Daoy (cell line): Measurements from ENCODE around the gene TH. TPM values are rescaled to one million over a fixed set of nuclear protein-coding genes. Genes with fewer than 3 reads are reported as not detected.

ENCODE experiments used
- DNase-seq: peaks from one replicate; pipeline ENCODE4 v3.0.0-alpha.2; 2015; ENCODE audit warnings: low read depth
- total RNA-seq: library from RNA; depleted of rRNA; stranded (reverse); fragments of >200 nt; shearing (Covaris generic); gene quantifications from 2 replicates; pipeline ENCODE4 v1.2.3, GENCODE V29; 2014; rRNA removed

Gene TH
- total RNA-seq, result not detected in 2 replicates

GRCh38 chr11:2171591-2172003 lies at the start of gene TH:
TH (minus strand) TSS chr11:2171815; CDS start chr11:2171786, 29 bp downstream.
- no peak for DNase-seq

GRCh38 chr11:2221024-2221423 lies 49.4 kb upstream of the TH start:
- DNase-seq, result no peak

DNA sequence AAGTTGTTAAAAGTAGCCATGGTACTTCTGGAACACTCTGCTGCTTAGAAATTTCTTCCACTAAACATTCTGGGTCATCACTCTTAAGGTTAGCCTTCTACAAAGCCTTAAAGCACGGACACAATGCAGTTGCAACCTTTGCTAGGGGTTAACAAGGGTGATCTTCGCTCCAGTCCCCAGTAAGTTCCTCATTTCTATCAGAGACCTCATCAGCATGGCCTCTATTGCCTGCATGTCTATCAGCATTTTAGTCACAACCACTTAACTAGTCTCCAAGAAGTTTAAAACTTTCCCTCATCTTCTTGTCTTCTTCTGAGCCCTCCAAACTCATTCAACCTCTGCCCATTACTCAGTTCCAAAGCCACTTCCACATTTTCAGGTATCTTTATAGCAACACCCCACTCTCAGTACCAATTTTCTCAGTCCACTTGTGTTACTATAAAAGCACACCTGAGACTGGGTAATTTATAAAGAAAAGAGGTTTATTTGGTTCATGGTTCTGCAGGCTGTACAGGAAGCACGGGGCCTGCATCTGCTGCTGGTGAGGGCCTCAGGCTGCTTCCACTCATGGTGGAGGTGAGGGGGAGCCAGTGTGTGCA lies 48.7 kb upstream of the TH start:
- DNase-seq, result no peak

DNA sequence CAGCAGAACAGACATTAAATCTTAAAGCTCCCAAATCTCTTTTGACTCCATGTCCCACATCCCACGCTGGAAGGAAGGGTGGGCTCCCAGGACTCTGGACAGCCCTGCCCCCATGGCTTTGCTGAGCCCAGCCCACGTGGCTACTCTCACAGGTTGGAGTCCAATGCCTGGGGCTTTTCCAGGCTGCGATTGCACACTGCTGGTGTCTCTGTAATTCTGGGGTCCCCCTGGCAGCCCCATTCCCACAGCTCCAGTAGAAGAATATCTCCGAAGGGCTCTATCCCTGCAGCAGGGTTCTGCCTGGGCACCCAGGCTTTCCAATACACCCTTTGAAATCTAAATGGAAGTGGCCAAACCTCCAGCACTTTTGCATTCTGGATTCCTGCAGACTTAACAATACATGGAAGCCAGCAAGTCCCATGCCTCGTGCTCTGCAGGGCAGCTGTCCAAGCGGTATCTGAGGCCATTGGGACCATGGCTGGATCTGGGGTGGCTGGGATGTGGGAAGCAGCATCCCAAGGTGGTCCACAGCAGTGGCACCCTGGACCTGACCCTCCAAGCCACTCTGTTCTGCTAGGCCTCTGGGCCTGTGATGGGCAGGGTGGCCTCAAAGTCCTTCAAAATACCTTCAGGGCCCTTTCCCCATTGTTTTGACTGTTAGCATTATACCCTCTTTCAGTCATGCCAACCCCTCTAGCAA lies 47.9 kb upstream of the TH start:
- no peak for DNase-seq

DNA sequence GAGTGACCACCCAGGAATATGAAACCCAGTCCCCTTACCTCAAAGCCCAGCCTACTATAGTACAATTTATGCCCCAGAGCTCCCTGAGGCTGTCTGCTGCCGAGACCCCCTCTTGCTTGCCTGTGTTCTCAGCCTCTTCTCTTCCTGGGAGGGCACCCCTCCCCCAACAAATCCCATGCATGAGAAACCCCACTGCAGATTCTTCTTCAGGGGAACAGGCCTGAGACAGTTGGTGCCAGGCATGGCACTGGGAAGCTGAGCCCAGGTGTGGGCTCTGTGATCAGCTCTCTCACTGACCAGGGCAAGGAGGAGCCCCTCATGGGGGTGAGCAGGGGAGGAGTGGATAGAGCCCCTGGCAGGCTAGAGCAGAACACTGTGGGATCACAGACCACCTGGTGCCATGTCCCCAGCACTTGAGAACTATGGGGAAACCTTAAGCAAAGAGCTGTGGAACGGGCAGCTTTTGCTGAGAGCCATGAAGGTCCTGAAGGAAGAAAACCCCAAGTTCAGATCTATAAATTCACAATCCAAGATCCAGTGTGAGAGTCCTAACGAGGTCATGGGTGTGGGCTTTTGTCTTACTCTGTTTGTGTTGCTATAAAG lies 46.5 kb upstream of the TH start:
- DNase-seq, result no peak

DNA sequence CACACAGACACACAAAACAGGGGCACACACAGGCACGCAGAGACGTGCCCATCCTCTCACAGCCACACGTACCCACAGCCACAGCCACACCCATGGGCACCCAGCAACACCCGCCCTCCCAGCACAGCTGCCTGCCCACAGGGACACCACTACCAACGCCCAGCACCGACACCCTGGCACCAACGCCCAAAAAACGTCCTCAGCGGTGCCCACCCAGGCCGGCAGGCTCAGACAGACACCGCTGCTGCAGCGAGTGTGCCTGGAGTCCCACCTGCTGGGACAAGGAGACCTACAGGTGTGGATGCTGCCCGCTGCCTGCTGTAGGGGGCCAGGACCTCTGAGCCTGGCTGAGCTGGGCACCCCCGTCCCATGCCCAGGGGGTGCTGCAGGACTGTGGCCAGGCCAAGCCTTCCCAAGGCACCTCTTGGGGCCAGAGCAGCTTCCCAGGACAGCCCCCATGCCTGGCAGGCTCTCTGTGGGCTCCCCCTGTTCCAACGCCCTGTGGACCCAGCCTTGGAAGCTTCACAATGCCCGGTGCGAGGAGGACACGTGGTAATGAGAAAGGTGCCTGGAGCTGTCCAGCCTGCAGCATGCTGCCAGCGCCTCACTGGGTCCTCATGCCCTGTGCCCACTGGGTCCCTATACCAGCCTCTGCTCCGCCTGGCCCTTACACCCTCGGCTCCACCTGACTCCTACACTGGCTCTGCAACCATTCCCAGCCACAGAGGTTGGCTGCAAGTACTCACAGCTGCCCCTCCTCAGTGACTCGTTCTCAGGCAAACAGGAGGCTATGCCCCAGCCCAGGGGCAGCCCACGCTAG lies 45.8 kb upstream of the TH start:
- DNase-seq, result no peak

- no peak for DNase-seq
Observed at GRCh38 chr11:2216400-2217064, 44.9 kb upstream of the TH start.

- DNase-seq, result no peak
Observed at GRCh38 chr11:2215561-2216399, 44.2 kb upstream of the TH start.

GRCh38 chr11:2215230-2215560 lies 43.6 kb upstream of the TH start:
- no peak for DNase-seq

DNA sequence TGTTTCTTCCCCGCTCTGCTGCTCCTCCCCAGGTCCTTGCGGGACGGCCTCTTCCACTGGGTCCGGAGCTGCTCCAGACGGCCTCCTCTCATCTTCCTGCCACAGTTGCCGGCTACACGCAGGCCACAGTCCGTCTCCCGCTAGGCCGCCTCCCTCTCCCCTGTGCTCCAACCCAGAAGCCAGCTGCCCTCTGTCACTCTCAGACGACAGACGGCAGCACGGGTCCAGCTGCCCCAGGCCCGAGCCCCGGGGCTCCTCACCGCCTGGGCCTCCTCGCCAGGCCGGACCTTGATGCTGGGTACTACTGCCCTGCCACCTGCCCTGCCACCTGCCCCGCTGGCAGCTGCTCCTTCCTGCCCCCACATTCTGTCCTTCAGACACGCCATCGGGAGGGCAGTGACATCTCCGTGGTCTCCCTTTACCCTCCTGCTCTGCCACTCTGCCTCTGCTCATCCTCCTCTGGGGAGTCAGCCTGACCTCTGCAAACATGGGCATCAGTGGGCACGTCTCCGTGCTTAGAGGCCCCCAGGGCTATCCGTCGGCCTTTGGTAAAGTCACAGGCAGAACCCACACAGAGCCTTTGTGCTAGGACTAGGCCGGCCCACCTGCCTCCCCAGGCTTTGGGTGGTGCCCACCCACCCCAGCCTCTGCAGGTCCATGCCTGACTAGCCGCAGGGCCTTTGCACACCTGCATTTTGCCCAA lies 43.1 kb upstream of the TH start:
- DNase-seq, result no peak

GRCh38 chr11:2213890-2214526 lies 42.4 kb upstream of the TH start:
- DNase-seq, result no peak

DNA sequence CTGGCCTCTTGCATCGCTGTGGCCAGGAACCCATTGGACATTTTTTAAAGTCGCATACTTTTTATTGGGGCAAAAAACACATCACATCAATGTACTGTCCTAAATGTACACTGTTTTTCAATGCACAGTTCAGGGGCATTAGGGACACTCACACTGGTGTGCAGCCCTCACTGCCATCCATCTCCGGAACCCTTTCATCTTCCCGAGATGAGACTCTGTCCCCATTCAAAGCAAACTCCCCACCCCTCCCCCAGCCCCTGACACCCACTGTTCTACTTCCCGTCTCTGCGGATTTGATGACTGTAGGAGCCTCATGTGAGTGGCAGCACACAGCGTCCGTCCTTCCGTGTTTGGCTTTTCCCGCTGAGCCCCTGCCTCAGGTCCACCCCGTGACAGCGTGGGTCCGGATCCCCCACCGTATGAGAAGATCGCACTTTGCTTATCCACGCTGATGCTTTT lies 41.8 kb upstream of the TH start:
- DNase-seq, result no peak

DNA sequence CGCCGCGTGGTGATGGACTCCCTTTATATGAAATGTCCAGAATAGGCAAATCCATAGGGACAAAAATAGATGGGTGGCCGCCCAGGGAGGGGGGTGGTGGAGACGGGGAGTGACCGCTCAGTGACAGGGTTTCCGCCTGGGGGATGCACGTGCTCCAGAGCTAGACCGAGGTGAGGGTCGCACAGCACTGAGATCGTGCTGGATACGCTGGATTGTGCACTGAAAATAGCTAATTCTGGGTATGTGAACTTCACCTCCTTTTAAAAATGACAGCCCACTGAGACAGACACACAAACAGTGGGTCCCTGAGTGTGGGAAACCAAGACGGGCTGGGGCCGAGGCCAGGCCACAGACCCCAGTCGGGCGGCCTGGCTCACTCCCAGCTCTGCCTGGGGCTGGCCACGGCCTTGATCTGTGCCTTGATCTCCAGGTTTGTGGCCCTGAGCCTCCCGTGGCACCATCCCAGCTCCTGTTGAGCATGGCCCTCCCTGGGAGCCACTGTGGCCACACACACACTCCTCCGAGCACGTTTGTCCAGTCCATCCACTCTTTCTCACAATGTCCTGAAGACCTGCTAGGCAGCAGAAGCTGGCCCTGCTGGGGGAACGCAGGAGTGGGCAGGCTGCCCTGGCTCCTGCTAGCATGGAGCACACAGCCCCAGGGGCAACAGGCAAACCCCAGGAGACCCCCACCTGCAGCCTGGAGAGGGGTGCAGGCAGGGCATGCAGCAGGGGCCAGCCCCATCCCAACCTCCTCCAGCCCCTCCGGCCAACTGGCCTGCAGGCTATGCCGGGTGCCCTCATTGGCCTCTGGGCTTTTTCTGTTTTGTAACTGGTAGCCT lies 41.0 kb upstream of the TH start:
- no peak for DNase-seq

GRCh38 chr11:2211113-2211971 lies 39.7 kb upstream of the TH start:
- no peak for DNase-seq

DNA sequence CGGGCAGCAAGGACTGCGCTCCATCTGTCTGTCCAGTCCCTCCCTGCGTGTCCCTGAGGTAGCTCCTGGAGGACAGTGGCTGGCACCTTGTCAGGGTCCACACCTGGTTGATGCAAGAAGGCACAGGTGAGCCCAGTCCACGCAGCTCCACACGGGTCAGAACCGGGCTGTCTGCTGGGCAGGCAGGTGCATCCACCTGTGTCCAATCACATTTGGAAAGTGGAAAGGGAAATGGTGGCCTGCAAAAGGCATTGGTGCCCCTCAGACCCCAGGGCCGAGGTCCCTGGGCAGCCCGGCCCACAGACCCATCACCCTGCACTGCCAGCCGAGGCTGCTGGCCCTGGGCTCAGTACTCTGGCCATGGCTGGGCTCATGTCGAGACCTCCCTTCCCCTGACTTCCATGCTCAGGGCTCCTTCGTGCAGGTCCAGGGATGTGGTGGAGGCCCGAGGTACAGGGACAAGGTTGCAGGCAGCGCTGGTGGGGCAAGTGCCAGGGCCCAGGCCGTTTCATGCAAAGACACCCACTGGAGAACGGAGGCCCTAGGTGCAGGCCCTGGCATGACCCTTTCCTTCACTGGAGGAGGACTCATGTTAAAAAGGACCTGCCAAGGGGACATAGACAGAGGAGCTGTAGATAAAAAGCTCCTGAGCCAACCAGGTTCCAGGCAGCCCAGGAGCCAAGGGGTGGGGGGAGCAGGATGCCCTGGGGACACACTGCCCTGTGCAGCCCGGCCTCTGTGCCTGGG lies 38.9 kb upstream of the TH start:
- DNase-seq, result no peak

DNA sequence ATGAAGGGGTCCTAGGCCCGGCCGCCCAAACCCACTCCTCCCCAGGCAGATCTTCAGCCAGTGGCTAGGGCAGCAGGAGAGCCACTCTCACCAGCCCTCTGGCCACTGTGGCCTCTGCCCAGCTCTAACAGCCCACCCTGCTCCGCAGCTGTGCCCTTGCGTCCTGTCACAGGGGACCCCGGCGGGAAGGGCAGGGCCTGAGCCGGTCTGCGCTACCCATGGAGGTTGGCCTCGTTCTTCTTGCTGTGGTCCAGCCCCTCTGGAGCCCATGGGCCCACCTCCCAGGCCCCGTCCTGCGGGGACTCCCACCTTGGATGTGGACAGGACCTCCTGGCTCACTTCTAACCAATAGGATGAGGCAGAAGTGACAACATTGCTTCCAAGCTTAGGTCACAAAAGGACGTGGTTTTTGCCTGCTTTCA lies 38.3 kb upstream of the TH start:
- DNase-seq, result no peak

DNA sequence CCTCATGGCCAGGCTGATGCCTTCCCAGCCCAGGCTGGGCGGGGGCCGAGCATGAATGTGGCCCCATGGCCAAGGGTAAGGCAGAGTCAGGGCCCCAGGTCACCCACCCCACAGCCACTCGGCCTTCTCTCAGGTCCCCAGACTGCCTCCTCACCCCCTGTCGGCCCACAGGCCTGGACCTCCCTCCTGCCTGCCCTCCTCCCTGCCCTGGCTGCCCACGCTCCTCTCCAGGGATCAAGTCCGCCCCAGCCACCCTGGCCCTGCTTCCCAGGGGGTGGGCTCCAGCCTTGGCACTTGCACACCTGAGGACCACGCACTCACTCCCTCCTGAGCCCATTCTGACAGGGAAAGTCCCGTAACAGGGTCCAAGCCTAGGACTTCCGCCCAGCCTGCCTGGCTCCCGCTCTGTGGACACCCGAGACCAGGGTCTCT lies 37.8 kb upstream of the TH start:
- no peak for DNase-seq
